IPS-15b (cell line): ENCODE data around the gene STIM1.

Experiments used
- H3K27me3 ChIP-seq: one replicate; pipeline ENCODE4 v1.6.1; 2013; ENCODE audit warnings: low read length; ENCODE audit not compliant: control insufficient read depth, insufficient read depth
- H3K36me3 ChIP-seq: one replicate; pipeline ENCODE4 v1.6.1; 2013; ENCODE audit warnings: low read length; ENCODE audit not compliant: control insufficient read depth, insufficient read depth
- H3K4me1 ChIP-seq: one replicate; pipeline ENCODE4 v1.6.1; 2013; ENCODE audit warnings: mild to moderate bottlenecking, low read length; ENCODE audit not compliant: control insufficient read depth, insufficient read depth
- H3K4me3 ChIP-seq: one replicate; pipeline ENCODE4 v1.5.1; 2013; ENCODE audit warnings: low read depth, low read length
- H3K9ac ChIP-seq: one replicate; pipeline ENCODE4 v1.6.1; 2013; ENCODE audit warnings: low read depth, mild to moderate bottlenecking, low read length
- H3K9me3 ChIP-seq: one replicate; pipeline ENCODE4 v1.6.1; 2013; ENCODE audit warnings: mild to moderate bottlenecking, low read length; ENCODE audit not compliant: control insufficient read depth, insufficient read depth

STIM1 gene

GRCh38 chr11:3879216-3879966, 23.9 kb downstream of the STIM1 start:
- no peak overlapping the region for H3K4me3 ChIP-seq
- H3K36me3 ChIP-seq = no peaks in the 10 kb centered on the region
- H3K27me3 ChIP-seq = no peaks in the 10 kb centered on the region
- H3K9me3 ChIP-seq = no peaks in the 10 kb centered on the region
- no peaks in the 10 kb centered on the region for H3K4me1 ChIP-seq
- no peak overlapping the region for H3K9ac ChIP-seq

GRCh38 chr11:3879967-3880542, 24.6 kb downstream of the STIM1 start:
- Histone ChIP-seq H3K4me1 (no peaks in the 10 kb centered on the region), H3K9ac (no peak overlapping the region), H3K27me3 (no peaks in the 10 kb centered on the region), H3K9me3 (no peaks in the 10 kb centered on the region), H3K36me3 (no peaks in the 10 kb centered on the region), H3K4me3 (no peak overlapping the region)

- no peaks in the 10 kb centered on the region for H3K27me3 ChIP-seq
- H3K4me3 ChIP-seq = no peak overlapping the region
- H3K36me3 ChIP-seq = no peaks in the 10 kb centered on the region
- no peaks in the 10 kb centered on the region for H3K4me1 ChIP-seq
- H3K9ac ChIP-seq = no peak overlapping the region
- H3K9me3 ChIP-seq = no peaks in the 10 kb centered on the region
These were observed 25.3 kb downstream of the STIM1 start for GRCh38 chr11:3880724-3881123.

GRCh38 chr11:3882655-3883054, 27.2 kb downstream of the STIM1 start:
- no peaks in the 10 kb centered on the region for H3K4me1 ChIP-seq
- no peak overlapping the region for H3K4me3 ChIP-seq

GRCh38 chr11:3885855-3886254, 30.4 kb downstream of the STIM1 start:
- no peaks in the 10 kb centered on the region for H3K36me3 ChIP-seq
- H3K4me3 ChIP-seq = no peak overlapping the region
- H3K4me1 ChIP-seq = no peaks in the 10 kb centered on the region
- no peaks in the 10 kb centered on the region for H3K9me3 ChIP-seq
- H3K9ac ChIP-seq = no peak overlapping the region
- no peaks in the 10 kb centered on the region for H3K27me3 ChIP-seq

More at GRCh38 chr11:3882655-3883054, 27.2 kb downstream of the STIM1 start:
- Histone ChIP-seq H3K9me3 (no peaks in the 10 kb centered on the region), H3K9ac (no peak overlapping the region), H3K27me3 (no peaks in the 10 kb centered on the region), H3K36me3 (no peaks in the 10 kb centered on the region)

- Histone ChIP-seq H3K9ac (no peak overlapping the region), H3K4me1 (no peaks in the 10 kb centered on the region)
These were observed 31.5 kb downstream of the STIM1 start for GRCh38 chr11:3886985-3887384.

GRCh38 chr11:3888876-3889275, 33.4 kb downstream of the STIM1 start:
- H3K4me1 ChIP-seq = no peaks in the 10 kb centered on the region
- H3K9ac ChIP-seq = no peak overlapping the region
- H3K4me3 ChIP-seq = no peak overlapping the region
- H3K9me3 ChIP-seq = no peaks in the 10 kb centered on the region
- H3K36me3 ChIP-seq = no peaks in the 10 kb centered on the region
- no peaks in the 10 kb centered on the region for H3K27me3 ChIP-seq

More at GRCh38 chr11:3886985-3887384, 31.5 kb downstream of the STIM1 start:
- H3K4me3 ChIP-seq = no peak overlapping the region
- H3K36me3 ChIP-seq = no peaks in the 10 kb centered on the region
- no peaks in the 10 kb centered on the region for H3K9me3 ChIP-seq
- H3K27me3 ChIP-seq = no peaks in the 10 kb centered on the region

GRCh38 chr11:3890014-3890413, 34.5 kb downstream of the STIM1 start:
- no peaks in the 10 kb centered on the region for H3K27me3 ChIP-seq
- no peaks in the 10 kb centered on the region for H3K36me3 ChIP-seq
- H3K4me3 ChIP-seq = no peak overlapping the region
- H3K9ac ChIP-seq = no peak overlapping the region
- no peaks in the 10 kb centered on the region for H3K9me3 ChIP-seq
- H3K4me1 ChIP-seq = no peaks in the 10 kb centered on the region

- Histone ChIP-seq H3K4me1 (no peaks in the 10 kb centered on the region), H3K36me3 (no peaks in the 10 kb centered on the region), H3K9ac (no peak overlapping the region), H3K27me3 (no peaks in the 10 kb centered on the region), H3K9me3 (no peaks in the 10 kb centered on the region), H3K4me3 (no peak overlapping the region)
These were observed 35.3 kb downstream of the STIM1 start for GRCh38 chr11:3890806-3891205.

GRCh38 chr11:3891751-3892150, 36.3 kb downstream of the STIM1 start:
- H3K4me1 ChIP-seq = no peaks in the 10 kb centered on the region
- H3K4me3 ChIP-seq = no peak overlapping the region

GRCh38 chr11:3892156-3892555, 36.7 kb downstream of the STIM1 start:
- H3K4me1 ChIP-seq = no peaks in the 10 kb centered on the region

More at GRCh38 chr11:3891751-3892150, 36.3 kb downstream of the STIM1 start:
- Histone ChIP-seq H3K9ac (no peak overlapping the region), H3K36me3 (no peaks in the 10 kb centered on the region), H3K27me3 (no peaks in the 10 kb centered on the region), H3K9me3 (no peaks in the 10 kb centered on the region)

GRCh38 chr11:3893311-3893710, 37.8 kb downstream of the STIM1 start:
- no peak overlapping the region for H3K9ac ChIP-seq
- H3K36me3 ChIP-seq = no peaks in the 10 kb centered on the region
- no peaks in the 10 kb centered on the region for H3K27me3 ChIP-seq
- H3K4me1 ChIP-seq = no peaks in the 10 kb centered on the region
- H3K4me3 ChIP-seq = no peak overlapping the region
- no peaks in the 10 kb centered on the region for H3K9me3 ChIP-seq

More at GRCh38 chr11:3892156-3892555, 36.7 kb downstream of the STIM1 start:
- Histone ChIP-seq H3K9me3 (no peaks in the 10 kb centered on the region), H3K4me3 (no peak overlapping the region), H3K27me3 (no peaks in the 10 kb centered on the region), H3K36me3 (no peaks in the 10 kb centered on the region), H3K9ac (no peak overlapping the region)
